GM19043 (cell line): ENCODE data around the gene GRM2.
A peak's percentile ranks its signal among the peaks of the same experiment; 100 is the strongest.

Experiments used
- ATAC-seq: cut with Tn5 transposase; IDR thresholded peaks from one replicate; pipeline ENCODE4 v1.9.1; 2021; ENCODE audit warnings: low read depth; ENCODE audit not compliant: unreplicated experiment

GRM2 gene

GRCh38 chr3:51679777-51680176 lies 27.1 kb upstream of the GRM2 start:
- ATAC-seq: no peak

- ATAC-seq: no peak
Observed at GRCh38 chr3:51680196-51680595, 26.7 kb upstream of the GRM2 start.

DNA sequence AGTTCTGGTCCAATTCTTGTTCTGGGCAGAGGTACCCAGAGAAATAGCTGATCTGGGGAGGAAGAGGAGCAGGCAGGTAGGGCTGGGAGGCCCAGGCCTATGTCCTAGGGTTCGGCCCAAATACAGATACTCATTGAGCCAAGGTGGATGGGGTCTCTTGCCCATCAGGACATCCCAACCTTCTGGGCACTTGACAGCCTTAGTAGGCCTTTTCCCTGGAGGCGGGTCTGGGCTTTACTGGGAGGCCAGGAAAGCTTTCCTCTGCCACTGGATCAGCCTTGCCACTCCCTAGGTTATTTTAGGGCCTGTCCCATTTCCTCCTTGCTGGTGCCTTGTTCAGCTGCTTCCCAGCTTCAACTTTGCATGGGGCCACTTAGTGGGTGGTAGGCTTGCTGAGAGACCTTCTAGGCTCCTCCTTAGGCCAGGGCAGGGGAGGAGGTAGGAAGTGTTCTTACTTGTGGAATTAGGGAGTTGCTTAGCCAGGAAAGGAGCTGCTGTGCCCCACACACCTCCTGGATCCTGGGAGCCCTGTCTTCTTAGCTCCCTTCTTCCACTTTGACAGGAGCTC lies 26.1 kb upstream of the GRM2 start:
- ATAC-seq: no peak

DNA sequence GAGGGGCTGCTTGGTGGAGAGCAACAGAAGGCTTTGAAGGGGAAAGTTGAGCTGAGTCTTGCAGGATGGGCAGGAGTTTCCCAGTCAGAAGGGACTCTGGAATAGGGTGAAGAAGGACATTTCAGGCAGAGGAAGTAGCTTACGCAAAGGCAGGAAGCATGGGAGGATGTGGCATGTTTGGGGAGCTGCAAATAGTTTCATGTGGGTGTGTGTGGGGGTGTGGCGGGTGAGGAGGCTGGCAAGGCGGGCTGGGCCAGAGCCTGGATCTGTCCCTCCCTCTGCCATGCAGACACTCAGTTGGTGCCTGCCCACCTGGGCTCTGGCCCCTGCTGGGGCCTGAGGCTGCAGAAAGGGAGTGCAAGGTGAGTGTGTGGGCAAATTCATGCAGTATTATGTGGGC lies 25.4 kb upstream of the GRM2 start:
- no peak for ATAC-seq

DNA sequence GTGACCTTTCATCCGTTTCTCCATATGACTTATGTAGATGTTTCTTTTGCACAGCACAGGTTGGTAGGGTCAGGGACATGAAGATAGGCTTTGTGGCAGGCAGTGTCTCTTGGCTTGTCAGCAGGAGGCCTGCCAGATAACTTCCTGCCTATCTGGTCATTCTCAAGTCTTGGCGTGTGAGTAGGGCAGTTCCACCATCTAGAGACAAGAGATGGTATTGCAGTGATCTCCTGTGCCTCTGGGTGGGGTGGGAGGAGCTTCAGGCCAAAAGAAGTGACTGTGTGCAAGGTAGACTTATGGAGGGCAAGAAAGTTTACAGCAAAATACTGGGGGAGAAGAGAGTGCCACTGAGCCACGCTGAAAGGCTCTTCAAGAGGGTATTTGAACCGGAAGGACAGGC lies 24.8 kb upstream of the GRM2 start:
- peak; percentile 88 for ATAC-seq

GRCh38 chr3:51682526-51682925 lies 24.3 kb upstream of the GRM2 start:
- ATAC-seq: no peak

GRCh38 chr3:51683566-51683965 lies 23.3 kb upstream of the GRM2 start:
- no peak for ATAC-seq

DNA sequence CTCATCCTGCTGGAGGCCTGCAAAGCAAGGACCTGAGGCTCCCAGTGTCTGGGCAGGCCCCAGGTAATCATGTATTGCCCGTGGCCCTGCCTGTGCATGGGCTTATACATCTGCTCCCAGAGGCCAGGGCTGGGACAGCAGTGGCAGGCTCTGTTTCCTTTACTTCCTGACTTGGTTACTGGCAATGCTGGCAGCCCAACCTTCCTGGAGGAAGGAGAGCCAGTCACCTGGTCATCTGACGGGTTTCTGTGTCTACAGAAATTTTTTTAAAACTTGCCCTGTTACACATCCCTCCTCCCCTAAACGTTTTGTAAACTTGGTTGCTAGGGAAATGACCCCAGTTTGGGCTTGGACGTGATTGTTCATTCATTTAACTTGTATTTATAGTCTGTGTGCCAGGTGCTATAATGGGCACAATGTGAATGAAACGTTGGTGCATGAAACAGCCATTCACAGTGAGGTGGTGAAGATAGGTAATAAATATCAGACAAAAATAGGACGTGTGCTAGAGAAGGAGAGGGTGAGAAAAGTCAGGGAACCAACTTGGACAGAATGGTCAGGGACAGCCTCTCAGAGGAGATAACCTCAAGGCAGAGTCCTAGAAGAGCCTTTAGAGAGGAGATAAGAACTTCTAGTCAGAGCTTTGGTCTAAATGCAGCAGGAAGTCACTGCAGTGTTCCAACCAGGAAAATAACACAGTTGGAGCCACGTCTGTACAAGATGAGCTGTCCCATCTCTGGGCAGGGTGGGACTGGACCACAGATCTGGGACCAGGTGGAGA lies 21.7 kb upstream of the GRM2 start:
- no peak for ATAC-seq

DNA sequence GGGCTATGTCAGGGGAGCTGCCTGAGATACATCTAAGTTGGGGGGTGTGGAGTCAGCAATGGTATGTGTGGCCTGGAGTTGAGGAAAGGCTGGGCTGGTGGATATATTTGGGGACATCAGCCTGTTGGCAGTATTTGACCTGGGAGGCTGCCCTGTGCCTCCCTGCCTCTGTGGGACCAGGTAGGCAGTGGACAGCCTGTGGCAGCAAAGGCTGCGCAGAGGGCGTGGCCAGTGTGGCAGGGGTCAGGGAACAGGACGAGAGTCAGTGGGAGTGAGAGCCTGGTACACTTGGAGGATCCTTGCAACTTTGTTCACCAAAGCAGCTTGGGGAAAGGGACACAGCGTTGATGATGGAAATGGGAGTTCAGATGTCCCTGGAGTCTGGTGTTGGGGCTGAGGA lies 20.8 kb upstream of the GRM2 start:
- no peak for ATAC-seq

GRCh38 chr3:51686512-51687215 lies 20.2 kb upstream of the GRM2 start:
- no peak for ATAC-seq

DNA sequence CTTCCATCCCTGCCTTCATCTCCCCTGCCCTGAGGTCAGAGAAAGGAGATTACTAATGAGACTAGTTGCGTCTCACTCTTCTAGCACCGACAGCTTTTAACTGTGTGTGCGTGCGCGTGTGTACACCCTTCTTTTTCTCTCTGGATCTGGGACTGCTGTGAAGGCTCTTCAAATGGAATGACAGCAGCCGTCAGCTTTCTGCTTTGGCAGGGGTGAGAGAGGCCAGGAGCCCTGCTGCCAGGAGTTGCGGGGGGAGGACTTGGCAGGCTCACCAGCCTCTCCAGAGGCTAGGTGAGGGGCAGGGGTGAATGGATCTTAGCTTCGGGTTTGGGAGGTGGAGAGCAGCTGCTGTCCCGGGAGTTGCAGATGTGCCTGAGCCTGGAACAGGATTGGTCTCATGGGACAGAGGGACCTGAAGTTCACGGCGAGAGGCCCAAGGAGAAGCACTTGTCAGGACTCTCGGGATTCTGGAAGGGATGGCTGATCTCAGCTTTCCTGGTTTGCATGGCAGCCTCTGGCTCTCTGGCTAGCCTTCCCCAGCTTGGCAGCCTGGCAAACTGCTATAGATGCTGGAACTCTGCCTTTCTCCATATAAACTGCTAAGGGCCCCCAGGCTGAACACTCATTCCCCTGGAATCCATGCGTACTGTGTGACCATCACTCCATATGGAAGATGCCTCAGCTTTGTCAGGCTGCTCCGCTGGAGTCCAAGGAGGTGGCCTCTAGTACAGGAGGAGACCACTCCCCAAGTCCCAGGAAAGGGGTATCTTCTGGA lies 19.2 kb upstream of the GRM2 start:
- no peak for ATAC-seq

DNA sequence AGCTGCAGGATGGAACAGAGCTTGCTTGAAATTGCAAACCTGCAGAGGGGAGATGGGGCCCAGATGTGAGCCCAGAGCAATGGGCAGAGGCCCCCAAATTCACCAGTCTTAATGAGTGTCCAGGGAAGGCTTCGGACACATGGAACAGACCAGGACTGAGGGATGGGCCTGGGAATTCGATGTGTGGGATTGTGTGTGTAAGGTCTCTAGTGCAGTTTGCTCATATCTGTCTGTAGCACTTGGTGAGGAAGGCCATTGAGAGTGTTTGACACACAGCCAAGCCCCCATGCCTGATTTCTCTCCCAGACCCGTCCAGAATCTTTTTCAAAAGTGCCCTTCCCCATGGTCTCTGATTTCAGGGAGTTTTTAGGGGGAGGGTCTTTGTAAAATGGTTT lies 18.7 kb upstream of the GRM2 start:
- ATAC-seq: no peak

DNA sequence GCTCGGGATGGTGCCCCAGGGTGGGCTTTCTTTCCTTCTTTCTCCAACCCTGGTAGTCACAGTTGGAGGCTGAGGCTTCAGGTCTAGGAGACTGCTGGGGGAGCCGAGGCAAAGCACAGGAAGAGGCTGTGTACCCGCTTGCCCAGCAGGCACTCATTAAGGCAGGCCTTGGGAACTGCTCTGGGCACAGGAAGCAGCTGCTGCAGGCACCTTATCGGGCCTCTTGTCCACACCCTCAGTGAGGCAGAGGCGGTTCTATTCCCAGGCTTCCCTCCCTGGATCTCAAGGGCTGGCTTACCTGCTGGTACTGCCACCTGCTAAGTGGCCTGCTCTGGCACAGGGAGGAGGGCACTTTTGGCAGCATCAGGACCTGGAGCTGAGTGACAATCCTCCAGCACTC lies 15.8 kb upstream of the GRM2 start:
- ATAC-seq: no peak

- no peak for ATAC-seq
Observed at GRCh38 chr3:51691949-51692348, 14.9 kb upstream of the GRM2 start.

GRCh38 chr3:51692980-51693395 lies 13.9 kb upstream of the GRM2 start:
- ATAC-seq: no peak

- ATAC-seq: no peak
Observed at GRCh38 chr3:51696954-51697353, 9.9 kb upstream of the GRM2 start.

DNA sequence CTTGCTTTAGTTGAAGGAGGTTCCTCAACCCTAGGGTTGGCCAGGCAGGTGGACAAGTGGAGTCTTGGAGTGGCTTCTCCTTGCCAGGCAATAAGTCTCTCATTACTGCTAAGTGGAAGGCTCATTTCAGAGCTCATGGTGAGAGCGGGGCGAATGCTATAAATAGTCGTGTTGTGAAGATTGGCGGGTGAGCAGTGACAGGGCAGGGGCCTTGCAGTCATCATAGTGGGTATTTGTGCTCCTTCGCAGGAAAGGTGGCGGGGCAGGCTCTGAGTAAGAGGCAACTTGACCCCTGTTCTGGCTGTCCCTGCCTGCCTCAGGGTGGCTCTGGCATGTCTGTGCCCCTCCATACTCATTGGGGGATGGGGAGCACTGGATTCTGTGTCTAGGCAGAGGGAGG lies 8.7 kb upstream of the GRM2 start:
- no peak for ATAC-seq

DNA sequence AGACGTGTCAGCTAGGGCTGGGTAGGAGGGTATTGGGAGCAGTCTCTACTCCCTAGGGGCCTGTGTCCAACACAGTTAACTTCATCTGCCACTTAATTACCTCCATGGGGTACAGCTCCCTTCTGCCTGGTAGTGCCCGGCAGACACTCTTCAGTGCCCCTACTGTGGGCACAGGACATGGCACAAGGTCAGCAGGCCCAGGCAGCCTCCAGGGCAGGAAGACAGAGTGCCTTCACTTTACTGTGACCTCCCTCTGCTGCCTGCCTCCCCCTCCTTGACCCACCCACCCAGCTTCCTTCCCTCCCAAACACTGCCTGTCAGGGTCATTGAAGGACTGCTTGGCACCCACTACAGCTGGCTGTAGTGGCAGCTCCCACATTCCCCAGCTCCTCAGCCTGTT lies 6.5 kb upstream of the GRM2 start:
- ATAC-seq: no peak

DNA sequence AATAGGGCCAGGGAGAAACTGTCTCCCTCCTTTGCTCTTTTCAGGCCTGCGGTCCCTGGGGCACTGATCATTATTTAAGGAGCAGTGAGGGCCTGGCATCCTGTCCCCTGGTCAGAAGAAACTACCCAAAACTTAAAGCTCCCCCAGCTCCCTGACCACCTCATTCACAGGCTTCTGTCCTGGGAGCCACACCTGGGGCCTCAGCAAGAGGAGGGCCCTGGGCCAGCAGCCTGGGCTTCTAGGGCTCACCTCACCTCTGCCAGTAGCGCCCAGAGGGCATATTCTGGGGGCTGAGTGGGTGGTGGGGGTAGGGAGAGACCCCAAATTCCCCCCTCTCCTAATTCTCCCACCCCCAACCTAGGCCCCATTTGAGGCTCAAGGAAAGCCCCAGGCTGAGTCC lies 4.7 kb upstream of the GRM2 start:
- ATAC-seq: no peak

DNA sequence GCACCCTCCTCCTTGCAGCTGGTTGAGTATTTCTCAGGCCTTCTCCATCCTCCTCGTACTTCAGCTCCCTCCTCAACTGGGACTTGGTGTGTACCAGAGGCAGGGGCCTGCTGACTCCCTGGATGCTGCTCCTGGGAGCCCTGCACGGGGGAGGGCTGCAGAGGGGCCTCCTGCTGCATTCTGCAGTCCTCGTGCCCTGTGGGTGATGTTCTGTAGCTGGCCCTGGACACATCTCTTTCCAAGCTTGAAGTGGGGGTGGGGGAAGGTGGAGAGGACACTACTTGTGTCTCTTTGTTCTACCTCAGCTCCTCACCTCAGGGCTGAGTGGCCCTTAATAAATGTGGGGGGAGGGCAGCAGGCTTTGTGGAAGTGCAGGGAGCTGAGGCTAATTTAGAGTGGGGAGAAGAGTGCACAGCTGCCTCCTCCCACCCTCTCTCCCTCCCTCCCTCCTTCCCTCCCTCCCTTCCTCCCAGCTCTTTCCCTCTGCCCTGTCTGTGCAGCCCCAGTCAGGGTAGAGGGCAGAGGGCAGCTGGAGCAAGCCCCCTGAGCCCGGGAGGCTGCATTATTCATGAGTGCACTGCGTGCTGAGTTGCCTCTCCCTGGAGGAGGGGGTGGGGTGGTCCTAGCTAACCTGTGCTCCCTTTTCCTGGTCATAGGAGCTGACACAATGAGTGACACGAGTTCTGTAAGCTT lies 3.7 kb upstream of the GRM2 start:
- ATAC-seq: no peak
